Kidney (tissue), 14 donors: ENCODE data around the gene ANO6. TPM values are rescaled to one million over a fixed set of nuclear protein-coding genes. Genes with fewer than 3 reads are reported as not detected.

Experiments used
- DNase-seq, 5 donors: peaks; one replicate each; pipeline ENCODE4 v3.0.0-alpha.2; 2013 to 2020
- FAIRE-seq: peaks from 2 replicates; lab custom pipeline; 2012; peaks lifted over from hg19 to GRCh38; lab: Jason Lieb, UNC
- H3K27ac ChIP-seq, 2 donors: one replicate each; pipeline ENCODE4 v1.7.0; 2013; ENCODE audit warnings: low read depth in 2 of 2, low read length in 2 of 2, inconsistent platforms in 1 of 2
- H3K27me3 ChIP-seq: one replicate; pipeline ENCODE4 v1.7.1; 2013; ENCODE audit warnings: low read length, inconsistent platforms; ENCODE audit not compliant: control insufficient read depth, insufficient read depth
- H3K36me3 ChIP-seq, 3 donors: one replicate each; pipeline versions ENCODE4 v1.7.0 to v1.7.1; 2013; ENCODE audit warnings: low read length in 3 of 3, control low read depth in 1 of 3, inconsistent platforms in 1 of 3; ENCODE audit not compliant: insufficient read depth in 3 of 3, control insufficient read depth in 2 of 3
- H3K4me1 ChIP-seq, 3 donors: one replicate each; pipeline versions ENCODE4 v1.7.0 to v1.7.1; 2013; ENCODE audit warnings: low read length in 3 of 3, inconsistent platforms in 1 of 3, low read depth in 1 of 3; ENCODE audit not compliant: control insufficient read depth in 2 of 3, insufficient read depth in 2 of 3
- H3K4me3 ChIP-seq, 3 donors: one replicate each; pipeline versions ENCODE4 v1.7.0 to v1.8.1; 2013; ENCODE audit warnings: low read length in 3 of 3, control low read depth in 1 of 3, inconsistent platforms in 1 of 3
- H3K9ac ChIP-seq, 3 donors: one replicate each; pipeline versions ENCODE4 v1.7.0 to v1.7.1; 2013; ENCODE audit warnings: low read length in 3 of 3, control low read depth in 1 of 3, inconsistent platforms in 1 of 3
- H3K9me3 ChIP-seq, 3 donors: one replicate each; pipeline versions ENCODE4 v1.7.0 to v1.7.1; 2013; ENCODE audit warnings: low read length in 3 of 3, control low read depth in 1 of 3, inconsistent platforms in 1 of 3; ENCODE audit not compliant: control insufficient read depth in 2 of 3, insufficient read depth in 1 of 3
- CTCF ChIP-seq: IDR thresholded peaks from 3 replicates; pipeline ENCODE4 v1.5.1; 2012; ENCODE audit warnings: mild to moderate bottlenecking, moderate library complexity, borderline replicate concordance; ENCODE audit not compliant: insufficient read depth; ENCODE audit errors: extremely low read depth
- intact Hi-C: fragments of 100-400 bp; cut with DNase I; formaldehyde crosslinking; loops from one replicate; pipeline ENCODE4 v1.11.1; 2022
- polyA plus RNA-seq: library from polyadenylated mRNA; stranded (reverse); fragments of 350-450 nt; fragmentation: Illumina TruSeq; extraction: RNeasy Lipid Tissue Mini Kit (QIAGEN cat#74804); gene quantifications from one replicate; pipeline ENCODE4 v1.2.3, GENCODE V29; 2014; ENCODE audit warnings: low read depth, low replicate concordance; ENCODE audit not compliant: insufficient read depth
- total RNA-seq: library from RNA; stranded (reverse); fragmentation: NEBNext Ultra II Directional; extraction: Animal tissue kit (Norgen Biotek cat#: 25700); gene quantifications from one replicate; pipeline ENCODE4 v1.2.1, GENCODE V29; 2021
- donor health status: control.
- donor health status: control.
- donor health status: control.
- donor health status: control.
- donor health status: control.
- donor health status: DM: yes; HTN: yes; CAD: no.
- donor health status: Normal renal cell carcinoma (clear cell type).

ANO6 gene
- total and polyA plus RNA-seq, 2 donors from 2014 or later, result 17.2 to 46.3 TPM

- intact Hi-C loops, result no loop called here
- no peak for TF ChIP-seq CTCF
- H3K4me1 ChIP-seq, result peaks cover 0 to 16% (median 11%) of the 10 kb centered on the region in 3 donors
- FAIRE-seq (no peak), DNase-seq (peak in 1 of 5 donors; percentile 22)
- peak overlapping the region in 1 of 2 donors; percentile 56 for H3K27ac ChIP-seq
- no peak overlapping the region for H3K9ac ChIP-seq
- H3K4me3 ChIP-seq, result no peak overlapping the region
- H3K27me3 ChIP-seq, result no peaks in the 10 kb centered on the region
- no peaks in the 10 kb centered on the region for H3K9me3 ChIP-seq
- peaks cover 0 to 3% (median 0%) of the 10 kb centered on the region in 3 donors for H3K36me3 ChIP-seq
Measured at GRCh38 chr12:45309836-45310626, 94.1 kb downstream of the ANO6 start.

- peaks cover 0 to 1% (median 0%) of the 10 kb centered on the region in 3 donors for H3K9me3 ChIP-seq
- H3K36me3 ChIP-seq, result peaks cover 0 to 3% (median 0%) of the 10 kb centered on the region in 3 donors
- no peak for TF ChIP-seq CTCF
- DNase-seq (no peak), FAIRE-seq (no peak)
- H3K4me1 ChIP-seq, result peaks cover 0 to 16% (median 11%) of the 10 kb centered on the region in 3 donors
- intact Hi-C loops, result no loop called here
- H3K9ac ChIP-seq, result no peak overlapping the region
- H3K27me3 ChIP-seq, result no peaks in the 10 kb centered on the region
- H3K27ac ChIP-seq, result peak overlapping the region in 1 of 2 donors; percentile 56
- no peak overlapping the region for H3K4me3 ChIP-seq
Measured at GRCh38 chr12:45310627-45310968, 94.7 kb downstream of the ANO6 start.

- no peaks in the 10 kb centered on the region for H3K27me3 ChIP-seq
- H3K9me3 ChIP-seq, result peaks cover 0 to 1% (median 0%) of the 10 kb centered on the region in 3 donors
- H3K27ac ChIP-seq, result no peak overlapping the region
- peaks cover 0 to 16% (median 11%) of the 10 kb centered on the region in 3 donors for H3K4me1 ChIP-seq
- intact Hi-C loops, result no loop called here
- no peak for TF ChIP-seq CTCF
- FAIRE-seq (no peak), DNase-seq (no peak)
- no peak overlapping the region for H3K9ac ChIP-seq
- H3K4me3 ChIP-seq, result no peak overlapping the region
- H3K36me3 ChIP-seq, result peaks cover 0 to 3% (median 0%) of the 10 kb centered on the region in 3 donors
Measured at GRCh38 chr12:45312012-45312411, 96.1 kb downstream of the ANO6 start.
